HT-29 (cell line): ENCODE data around the gene TMEM132D. TPM values are rescaled to one million over a fixed set of nuclear protein-coding genes. Genes with fewer than 3 reads are reported as not detected.

Experiments
- DNase-seq: peaks from one replicate; pipeline ENCODE4 v3.0.0-alpha.2; 2015; ENCODE audit warnings: low spot score
- total RNA-seq: library from RNA; depleted of rRNA; stranded (reverse); fragments of >200 nt; shearing (Covaris generic); gene quantifications from 2 replicates; pipeline ENCODE4 v1.2.3, GENCODE V29; 2014

Gene TMEM132D
- total RNA-seq, 1 experiment from 2014 or later, result not detected

DNA sequence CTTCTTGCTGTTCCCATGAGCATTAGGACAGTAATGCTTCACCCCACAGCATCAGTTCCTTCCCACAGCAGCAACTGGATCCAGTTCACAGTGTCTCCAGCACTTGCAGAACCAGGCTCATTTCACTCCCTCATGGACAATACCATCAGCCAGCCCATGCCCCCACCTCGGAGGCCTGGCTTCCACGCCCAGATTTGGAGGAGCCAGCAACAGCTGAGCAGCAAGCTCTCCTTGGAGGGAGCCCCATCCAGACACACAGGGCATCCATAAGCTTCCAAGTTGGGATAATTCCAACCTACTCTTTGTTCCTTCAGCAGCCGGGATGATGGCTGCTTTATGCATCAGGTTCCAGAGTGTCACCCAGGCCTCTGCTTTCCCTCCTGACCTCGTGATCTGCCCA lies 800.6 kb downstream of the TMEM132D start:
- no peak for DNase-seq

DNA sequence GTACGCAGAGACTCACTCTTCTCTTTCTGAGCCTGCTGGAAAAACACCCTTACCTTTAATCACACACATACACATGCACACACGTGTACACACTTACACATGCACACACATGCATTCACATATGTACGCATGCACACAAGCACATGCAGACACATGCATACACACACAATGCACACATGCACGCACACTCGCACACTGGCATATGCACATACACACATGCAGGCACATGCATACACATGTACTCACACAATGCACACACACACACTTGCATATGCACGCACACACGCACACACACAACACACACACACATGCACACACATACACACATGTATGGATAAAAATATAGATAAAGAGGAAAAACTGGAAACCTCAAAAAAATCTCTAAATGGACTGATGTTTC lies 801.6 kb downstream of the TMEM132D start:
- no peak for DNase-seq

DNA sequence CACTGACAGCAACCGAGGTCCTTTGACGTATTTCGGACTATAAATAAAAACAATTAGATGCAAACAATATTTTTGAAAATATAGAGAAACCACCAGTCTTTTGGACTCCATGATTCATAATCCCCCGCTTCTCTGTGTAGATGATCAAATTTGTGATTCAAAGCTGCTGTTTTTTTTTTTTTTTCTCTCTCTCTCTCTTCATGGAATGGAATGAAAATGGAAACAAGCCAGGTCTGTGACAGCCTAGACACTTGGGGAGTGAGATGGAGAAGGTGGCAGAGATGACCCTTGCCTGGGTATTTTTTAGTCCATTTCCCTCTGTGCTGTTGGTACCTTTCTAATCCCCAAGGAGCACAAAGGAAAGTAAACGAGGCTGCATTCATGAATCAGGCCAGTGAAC lies 802.0 kb downstream of the TMEM132D start:
- DNase-seq, result no peak

DNA sequence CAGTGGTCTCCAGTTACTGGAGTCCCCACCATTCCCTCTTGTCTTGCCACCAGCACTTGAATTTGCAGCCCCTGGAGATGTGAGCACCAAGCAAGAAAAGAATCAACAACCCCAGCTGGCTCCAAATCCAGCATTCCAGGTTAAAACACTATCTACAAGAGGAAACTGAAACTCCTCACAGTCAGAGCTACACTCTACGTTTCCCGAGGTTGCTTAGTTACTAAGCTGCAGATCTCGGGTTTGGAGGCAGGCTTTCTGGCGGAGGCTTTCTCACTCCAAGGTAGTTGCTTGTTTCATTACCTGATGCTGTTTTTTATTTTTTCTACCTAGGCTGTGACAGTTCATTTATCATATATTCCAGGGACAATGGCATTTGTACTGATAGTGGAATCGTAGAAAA lies 802.4 kb downstream of the TMEM132D start:
- DNase-seq, result no peak

GRCh38 chr12:129097451-129097850 lies 806.4 kb downstream of the TMEM132D start:
- DNase-seq, result no peak

GRCh38 chr12:129096968-129097367 lies 806.9 kb downstream of the TMEM132D start:
- no peak for DNase-seq

DNA sequence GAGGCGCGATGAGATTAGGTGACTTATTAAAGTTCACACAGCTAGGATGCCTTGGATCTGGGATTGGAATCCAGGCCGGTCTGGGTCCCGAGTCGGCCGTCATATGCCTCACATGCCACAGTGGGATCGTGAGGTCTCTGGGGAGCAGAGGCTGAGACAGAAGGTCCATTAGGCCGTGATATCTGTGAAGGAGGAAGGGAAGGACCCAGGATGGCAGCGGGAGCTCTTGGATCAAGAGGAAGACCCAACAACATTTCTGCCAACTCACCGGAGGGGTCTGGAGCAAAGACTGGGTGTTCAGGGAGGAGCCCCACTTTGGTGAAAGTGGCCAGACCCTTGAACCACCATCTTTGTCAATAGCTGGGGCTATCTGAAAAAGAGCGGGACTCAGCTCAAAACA lies 807.6 kb downstream of the TMEM132D start:
- DNase-seq, result no peak

- DNase-seq, result no peak
These were observed 814.2 kb downstream of the TMEM132D start for GRCh38 chr12:129089576-129089975.

DNA sequence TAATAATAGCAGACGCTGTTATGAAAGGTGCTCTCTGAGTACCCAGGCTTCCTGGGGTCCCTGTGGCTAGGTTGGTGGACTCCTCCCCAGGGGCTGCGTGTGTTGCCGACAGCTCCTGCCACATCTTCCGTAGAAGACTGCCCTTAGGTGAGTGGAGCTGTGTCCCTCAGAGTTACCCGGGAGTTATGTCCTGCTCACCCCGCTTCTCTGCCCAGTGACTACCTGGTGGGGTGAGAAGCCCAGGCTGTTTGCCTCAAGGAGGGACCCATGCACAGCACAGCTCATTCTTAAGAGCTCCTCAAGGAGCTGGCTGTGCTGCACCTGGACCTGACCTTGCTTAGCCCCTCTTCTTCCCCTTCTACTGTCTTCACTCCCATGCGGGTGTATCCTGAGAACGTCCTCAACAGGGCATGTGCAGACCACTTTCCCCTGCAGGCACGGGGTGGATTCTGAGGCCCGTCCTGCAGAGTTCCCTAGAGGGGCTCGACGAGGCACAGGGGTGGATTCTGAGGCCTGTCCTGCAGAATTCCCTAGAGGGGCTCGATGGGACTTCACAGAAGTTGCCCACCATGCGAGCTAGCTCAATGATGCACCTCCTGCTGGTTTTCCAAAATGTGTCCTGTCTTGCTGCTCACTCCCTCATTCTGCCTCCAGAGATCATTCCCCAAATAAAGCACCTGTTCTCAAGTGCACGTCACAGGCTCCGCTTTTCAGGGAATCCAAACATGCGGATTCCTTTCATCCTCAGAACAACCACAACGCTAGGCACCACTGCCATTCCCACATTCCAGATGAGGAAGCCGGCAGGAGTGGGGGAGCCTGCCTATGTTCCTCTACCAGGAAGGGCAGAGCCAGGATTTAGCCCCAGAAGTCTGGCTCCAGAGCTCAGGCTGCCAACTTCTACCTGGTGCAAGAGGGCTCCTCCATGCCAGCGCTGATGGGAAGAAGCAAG lies 818.7 kb downstream of the TMEM132D start:
- no peak for DNase-seq

DNA sequence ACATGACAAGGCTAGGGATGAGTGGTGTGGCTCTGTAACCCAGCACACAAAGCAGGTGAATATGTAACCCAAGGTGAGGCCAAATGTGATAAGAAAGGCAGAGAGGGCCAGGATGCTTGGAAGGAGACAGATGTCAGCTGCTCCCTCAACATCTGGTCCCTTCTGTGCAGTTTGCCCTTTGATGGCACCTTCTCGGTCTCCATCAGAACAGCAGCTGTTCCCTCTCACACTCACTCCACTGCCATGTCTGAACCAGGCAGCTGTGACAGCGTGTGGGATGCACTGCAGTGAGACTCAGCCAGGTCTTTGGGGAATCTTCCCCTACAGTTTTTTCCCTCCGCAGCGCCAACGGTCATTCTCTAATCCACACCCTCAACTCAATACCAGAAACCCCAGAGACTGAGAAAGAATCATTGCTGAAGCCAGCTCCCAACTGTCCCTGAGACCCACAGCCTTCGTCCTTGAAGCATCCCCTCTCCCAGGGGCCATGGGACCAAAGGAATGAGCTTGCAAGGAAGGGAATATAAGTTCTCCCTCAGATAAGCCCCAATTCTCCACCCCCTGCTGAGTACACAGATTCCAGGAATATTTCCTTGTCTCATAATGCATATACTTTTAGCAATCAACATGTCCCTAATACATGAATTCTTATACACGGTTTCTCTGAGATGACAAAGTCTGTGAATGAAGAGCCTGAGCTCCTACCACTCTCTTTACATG lies 820.5 kb downstream of the TMEM132D start:
- DNase-seq, result no peak

DNA sequence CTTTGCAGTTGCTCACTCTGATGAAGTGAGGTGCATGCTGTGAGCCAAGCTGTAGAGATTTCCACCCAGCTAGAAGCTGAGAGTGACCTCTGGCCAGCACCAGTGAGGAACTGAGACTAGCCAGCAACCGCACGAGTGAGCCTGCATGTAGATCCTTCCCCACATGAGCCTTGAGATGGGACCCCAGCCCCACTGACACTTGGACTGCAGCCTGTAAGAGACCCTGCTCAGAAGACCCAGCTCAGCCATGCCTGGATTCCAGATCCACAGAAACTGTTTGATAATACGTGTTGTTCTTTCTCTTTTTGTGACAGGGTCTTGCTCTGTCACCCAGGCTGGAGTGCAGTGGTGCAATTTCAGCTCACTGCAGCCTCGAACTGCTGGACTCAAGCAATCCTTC lies 821.4 kb downstream of the TMEM132D start:
- DNase-seq, result no peak

GRCh38 chr12:129081755-129082250 lies 822.0 kb downstream of the TMEM132D start:
- DNase-seq, result no peak

GRCh38 chr12:129080821-129081220 lies 823.0 kb downstream of the TMEM132D start:
- DNase-seq, result no peak

DNA sequence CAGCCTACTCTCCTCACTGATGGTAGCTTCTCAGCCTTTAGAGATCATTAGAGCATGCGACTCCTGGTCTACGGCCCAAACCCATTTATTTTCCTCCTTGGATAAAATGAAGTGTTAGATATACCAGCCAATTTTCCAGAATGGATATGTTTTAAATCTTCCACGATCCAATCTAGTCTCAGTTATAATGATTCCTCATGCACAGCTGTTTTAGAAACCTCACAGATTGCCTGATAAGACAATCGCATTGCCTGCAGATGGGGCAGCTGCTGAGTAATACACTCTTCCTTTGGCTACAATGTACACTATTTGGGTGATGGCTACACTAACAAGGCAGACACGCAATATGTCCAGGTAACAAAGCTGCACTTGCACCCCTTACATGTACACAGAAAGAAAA lies 823.4 kb downstream of the TMEM132D start:
- no peak for DNase-seq

DNA sequence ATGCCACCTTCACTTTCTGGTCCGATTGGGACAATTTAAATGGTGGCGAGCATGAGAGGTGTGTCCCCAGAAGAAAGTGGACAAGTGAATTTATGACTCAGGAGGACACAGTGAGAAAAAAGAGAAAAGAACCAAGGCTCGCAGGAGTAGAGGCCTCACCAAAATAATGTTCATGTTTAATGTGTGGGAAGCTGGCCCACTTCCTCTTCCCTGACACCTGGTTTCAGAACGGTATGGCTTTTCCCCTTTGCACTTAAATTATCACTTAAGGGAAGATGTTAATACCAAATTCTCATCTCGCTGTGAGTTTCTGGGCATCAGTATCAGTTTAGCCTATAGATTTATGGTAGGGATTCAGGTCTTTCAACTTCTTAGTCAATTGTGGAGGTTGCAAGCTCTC lies 824.1 kb downstream of the TMEM132D start:
- DNase-seq, result no peak

DNA sequence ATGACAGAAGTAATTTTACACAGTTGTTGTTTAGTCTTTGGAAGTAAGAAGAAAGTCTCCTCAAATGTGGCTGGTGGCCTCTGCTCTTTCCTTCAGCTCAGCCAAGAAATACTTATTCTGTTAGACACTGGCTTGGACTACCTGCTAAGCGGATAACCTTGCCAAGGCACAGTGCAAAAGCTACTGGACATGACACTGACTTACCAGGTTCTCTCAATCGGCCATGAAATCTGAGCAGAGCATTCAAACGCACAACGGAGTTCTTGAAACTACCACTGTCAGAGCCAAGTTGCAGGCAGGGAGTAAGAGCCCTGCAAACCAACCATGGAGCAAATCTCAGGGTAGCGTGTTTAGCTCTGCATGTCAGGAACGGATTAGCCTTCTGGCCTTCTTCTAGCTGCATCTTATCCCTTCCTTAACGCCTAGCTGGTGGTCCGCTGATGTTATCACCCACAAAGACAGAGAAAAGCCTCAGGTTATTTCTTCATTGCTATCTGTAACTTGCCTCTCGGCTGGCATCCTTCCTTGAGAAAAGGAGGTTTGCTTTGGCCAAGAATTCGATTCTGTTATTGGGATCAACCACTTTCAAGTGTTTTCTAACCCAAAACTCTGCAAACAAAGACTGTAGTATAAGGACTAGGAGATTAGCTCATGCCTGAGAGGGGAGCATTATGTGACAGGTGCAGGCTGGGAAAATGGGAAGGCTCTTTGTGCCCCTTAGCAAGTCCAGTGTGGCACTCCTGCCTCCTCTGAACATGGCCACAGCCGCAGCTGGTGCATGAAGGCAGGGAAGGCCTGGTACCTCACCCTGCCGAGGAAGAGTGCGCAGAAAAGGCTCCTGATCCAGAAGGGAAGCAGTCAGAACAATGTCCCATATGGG lies 827.1 kb downstream of the TMEM132D start:
- no peak for DNase-seq

DNA sequence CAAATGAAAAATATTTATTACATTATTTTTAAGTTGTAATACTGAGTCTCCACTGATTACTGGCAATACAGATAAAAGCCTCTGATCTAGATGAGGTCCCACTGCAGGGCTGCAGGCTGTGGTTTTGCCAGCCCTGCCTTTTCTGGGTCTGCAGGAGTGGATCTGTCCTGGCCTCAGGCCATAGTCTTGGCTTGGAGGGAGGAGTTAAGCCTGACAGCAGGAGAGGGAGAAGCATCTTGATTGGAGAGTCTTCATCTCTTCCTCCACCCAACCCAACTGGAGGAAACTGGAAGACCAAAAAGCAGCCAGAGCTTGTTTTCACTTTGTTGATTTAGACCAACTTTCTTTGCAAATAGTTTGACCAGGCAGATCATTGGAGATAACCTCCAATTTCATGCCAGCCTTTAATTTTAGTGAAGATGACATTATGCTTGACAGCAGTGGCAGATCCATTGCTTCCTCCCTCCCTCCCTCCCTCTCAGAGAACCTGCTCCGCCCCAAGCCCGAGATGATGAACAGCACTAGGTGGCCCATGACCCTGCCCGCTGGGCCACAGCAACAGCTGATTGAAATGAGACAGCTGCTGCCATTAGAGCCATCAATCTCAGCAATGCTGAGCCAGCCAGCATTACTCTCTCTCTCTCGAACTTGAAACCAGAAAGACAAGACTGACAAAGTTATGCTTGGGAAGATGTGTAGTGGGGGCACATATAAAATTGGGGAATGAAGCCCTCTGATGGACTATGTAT lies 828.2 kb downstream of the TMEM132D start:
- DNase-seq, result no peak

DNA sequence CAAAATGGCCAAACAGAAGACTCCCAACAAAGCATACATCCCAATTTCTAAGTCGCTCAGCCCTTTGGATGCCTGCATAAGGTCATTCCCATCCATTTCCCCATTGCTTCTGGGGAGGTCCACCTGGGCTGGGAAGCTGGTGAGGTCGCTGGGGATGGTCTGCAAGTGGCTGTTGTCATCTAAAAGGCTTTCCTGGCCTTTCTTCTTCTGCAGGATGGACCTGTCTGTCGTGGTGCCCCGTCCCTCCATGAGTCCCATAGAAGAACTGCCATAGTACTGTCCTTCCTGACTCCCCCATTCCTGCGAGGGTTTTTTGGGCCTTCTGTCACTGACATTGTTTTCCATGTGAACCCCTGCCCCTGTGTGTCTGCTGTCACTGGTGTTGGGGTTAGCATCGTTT lies 829.4 kb downstream of the TMEM132D start:
- no peak for DNase-seq

DNA sequence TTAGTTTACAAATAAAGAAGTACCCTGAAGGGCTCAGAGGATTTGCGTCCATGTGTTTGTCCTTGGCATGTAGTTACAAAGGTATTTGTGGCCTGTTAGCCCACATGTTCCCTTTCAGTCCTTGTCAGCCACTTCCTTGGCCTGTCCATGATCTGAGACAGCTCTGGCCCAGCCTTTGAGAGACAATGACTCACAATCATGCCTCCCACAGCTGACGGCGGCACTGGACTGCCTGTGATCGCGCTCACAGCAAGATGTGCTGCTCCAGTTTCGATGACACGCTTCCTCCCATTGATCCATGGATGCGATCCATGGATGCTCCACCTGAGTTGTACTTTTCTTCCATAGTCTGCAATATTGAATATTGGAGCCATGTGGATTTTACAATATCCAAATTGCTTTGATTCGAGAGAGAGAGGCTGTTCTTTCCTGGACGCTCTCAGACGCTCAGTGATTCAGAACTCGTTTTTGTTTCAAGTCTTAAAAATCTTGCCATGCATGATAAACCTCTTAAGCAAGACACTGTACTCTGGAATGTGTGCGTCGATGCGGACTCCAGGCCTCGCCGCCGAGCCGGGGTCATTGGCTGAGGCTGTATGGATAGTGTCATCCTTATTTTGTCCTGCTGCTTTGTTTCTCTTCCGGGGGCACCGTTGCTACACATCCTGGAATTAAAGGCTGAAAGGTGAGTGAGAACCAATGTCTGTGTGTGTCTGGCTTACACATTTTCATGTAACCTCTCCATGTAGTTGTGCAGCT lies 830.5 kb downstream of the TMEM132D start:
- no peak for DNase-seq

GRCh38 chr12:129071362-129071761 lies 832.5 kb downstream of the TMEM132D start:
- no peak for DNase-seq
